ENCODE measurements around the gene RLN1. TPM values are rescaled to one million over a fixed set of nuclear protein-coding genes. Genes with fewer than 3 reads are reported as not detected.
"Not testable (repeated sequence)": the region's sequence is repeated elsewhere in the genome, so short reads cannot be mapped to it uniquely, and the experiment has no call there.

The RLN1 gene
- total and polyA plus RNA-seq, 5 donors = 0.16 to 0.32 TPM; not detected in 3

DNA sequence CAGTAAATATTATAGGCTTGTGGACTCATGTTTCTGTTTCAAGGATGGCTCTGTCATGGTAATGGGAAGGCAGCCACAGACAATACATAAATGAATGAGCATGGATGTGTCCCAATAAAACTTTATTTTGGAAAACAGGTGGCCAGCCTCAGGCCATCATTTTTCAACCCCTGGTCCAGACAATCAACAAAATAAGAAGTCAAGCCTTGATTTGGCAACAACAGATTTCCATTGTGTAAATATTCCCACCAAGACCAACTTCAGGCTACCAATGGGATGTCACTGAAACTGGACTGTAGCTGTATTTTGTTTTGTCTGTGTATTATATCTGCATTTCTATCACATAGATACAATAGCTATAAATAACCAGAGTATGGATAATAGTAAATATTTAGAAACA lies 20.7 kb upstream of the RLN1 start:
- H3K4me3 ChIP-seq (ENCODE audit: low read length) = no peak overlapping the region
- peaks cover 2% of the 10 kb centered on the region for H3K4me1 ChIP-seq (ENCODE audit: control insufficient read depth, insufficient read depth, low read length)
- H3K9me3 ChIP-seq (ENCODE audit: control insufficient read depth, low read length) = no peaks in the 10 kb centered on the region
- intact Hi-C loops (cut with DNase I) = no loop called here
- ATAC-seq (no peak), DNase-seq (no peak)
- no peak overlapping the region for H3K27ac ChIP-seq (ENCODE audit: low read length)
- H3K27me3 ChIP-seq (ENCODE audit: control insufficient read depth, insufficient read depth) = no peaks in the 10 kb centered on the region

DNA sequence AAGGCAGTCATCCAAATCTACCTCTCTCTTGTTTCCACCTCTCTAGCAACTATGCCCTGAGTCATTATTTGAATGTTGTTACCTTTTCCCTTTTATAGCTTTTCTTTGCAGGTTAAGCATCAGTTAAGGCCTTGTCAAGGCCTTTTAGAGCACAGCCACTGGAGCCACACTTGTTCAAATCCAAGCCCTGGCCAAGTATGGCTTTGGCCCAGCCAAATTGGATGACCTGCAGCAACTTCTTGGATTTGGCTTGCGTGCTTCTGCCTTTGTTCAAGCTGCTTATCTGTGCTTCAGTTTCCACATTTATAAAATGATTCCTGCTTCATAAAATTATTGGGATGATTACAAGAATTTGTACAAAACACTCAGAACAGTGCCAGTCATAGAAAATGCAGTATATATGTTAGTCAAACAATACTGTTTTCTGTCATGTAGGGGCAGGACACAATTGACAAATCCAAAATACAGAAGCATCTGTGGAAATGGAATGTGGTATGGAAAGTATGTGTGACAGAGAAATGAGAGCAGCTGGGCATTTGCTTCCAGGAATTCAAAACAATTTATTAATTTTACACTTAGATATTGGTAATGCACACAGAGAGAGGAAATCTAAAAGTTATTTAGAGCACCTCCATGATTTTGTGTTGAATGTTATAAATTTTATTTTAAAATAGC lies 17.9 kb upstream of the RLN1 start:
- WGBS = 45% methylated on average over 1 of the region's 1 CpG
- Histone ChIP-seq H3K4me1 (ENCODE audit: control insufficient read depth, insufficient read depth, low read length) (peaks cover 2% of the 10 kb centered on the region), H3K9me3 (ENCODE audit: control insufficient read depth, low read length) (no peaks in the 10 kb centered on the region), H3K4me3 (ENCODE audit: low read length) (no peak overlapping the region), H3K27ac (ENCODE audit: low read length) (no peak overlapping the region), H3K27me3 (ENCODE audit: control insufficient read depth, insufficient read depth) (no peaks in the 10 kb centered on the region)
- intact Hi-C loops (cut with DNase I) = no loop called here
- DNase-seq (peak in 1 of 3 donors; percentile 81), ATAC-seq (peak in 1 of 2 donors; percentile 83)

DNA sequence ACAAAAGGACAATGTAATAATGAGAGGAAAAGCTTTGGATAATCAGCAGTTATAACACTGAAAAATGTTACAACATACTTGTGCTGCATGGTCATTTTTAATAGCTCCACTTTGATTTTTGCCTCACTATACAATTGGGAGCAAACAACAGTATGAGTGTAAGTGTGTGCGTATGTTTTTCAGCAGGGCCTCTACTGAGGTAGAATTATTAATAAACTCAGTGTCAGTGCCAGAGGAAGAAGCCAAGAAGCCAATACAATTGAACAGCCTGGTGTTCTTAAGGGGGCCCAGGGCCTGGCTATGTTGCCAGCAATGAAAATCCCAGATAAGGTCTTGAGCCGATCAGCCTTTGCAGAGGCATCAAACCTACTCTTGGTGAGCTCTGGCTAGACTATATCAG lies 16.1 kb upstream of the RLN1 start:
- Histone ChIP-seq H3K9me3 (ENCODE audit: control insufficient read depth, low read length) (no peaks in the 10 kb centered on the region), H3K4me1 (ENCODE audit: control insufficient read depth, insufficient read depth, low read length) (peaks cover 2% of the 10 kb centered on the region), H3K27ac (ENCODE audit: low read length) (no peak overlapping the region), H3K4me3 (ENCODE audit: low read length) (no peak overlapping the region), H3K27me3 (ENCODE audit: control insufficient read depth, insufficient read depth) (no peaks in the 10 kb centered on the region)
- ATAC-seq = peak in 1 of 2 donors; percentile 24
- intact Hi-C loops (cut with DNase I) = no loop called here
- no peak for DNase-seq
- WGBS = 68% methylated on average over 2 of the region's 2 CpGs

DNA sequence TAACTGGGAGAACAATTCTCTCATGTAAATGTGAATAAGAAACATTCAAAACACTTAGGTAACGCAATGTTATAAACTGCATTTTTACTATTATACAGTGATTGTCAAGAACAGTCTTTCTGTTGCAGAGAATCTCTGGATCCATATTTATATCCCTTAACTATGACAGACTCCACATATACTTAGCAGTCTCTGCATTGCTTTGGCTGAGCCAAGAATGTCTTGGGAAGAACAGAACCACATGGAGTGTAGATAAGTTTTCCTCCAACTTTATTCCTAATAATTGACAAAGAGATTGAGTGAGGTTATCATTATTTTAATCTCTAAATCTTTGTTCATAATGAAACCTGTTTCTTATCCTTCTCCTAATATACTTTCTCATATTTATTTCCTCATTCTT lies 15.6 kb upstream of the RLN1 start:
- H3K9me3 ChIP-seq (ENCODE audit: control insufficient read depth, low read length) = peaks cover 2% of the 10 kb centered on the region
- ATAC-seq = no peak
- H3K27me3 ChIP-seq (ENCODE audit: control insufficient read depth, insufficient read depth) = no peaks in the 10 kb centered on the region
- intact Hi-C loops (cut with DNase I) = no loop called here
- peaks cover 2% of the 10 kb centered on the region for H3K4me1 ChIP-seq (ENCODE audit: control insufficient read depth, insufficient read depth, low read length)
- 100% methylated on average over 1 of the region's 1 CpG for WGBS
- no peak overlapping the region for H3K4me3 ChIP-seq (ENCODE audit: low read length)
- no peak overlapping the region for H3K27ac ChIP-seq (ENCODE audit: low read length)
- no peak for DNase-seq

DNA sequence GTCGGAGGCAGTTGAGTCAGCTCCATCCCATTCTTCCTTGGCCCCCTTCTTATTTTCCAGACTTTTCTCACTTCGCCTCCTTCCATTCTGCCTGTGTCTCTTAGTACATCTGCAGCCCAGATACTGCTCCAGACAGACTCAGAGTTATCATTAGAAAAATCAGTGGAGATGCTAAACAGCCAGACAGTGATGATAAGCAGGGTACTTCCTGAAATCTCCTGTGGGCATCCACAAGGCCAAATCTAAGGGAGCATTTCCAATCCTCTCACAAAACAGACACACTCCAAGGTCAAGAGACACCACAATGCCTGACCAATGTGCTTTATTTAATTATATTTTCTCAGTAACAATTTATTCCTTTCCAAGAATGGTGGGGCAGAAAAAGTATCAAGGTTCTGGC lies 14.5 kb upstream of the RLN1 start:
- Histone ChIP-seq H3K4me1 (ENCODE audit: control insufficient read depth, insufficient read depth, low read length) (peaks cover 2% of the 10 kb centered on the region), H3K9me3 (ENCODE audit: control insufficient read depth, low read length) (peaks cover 2% of the 10 kb centered on the region), H3K27ac (ENCODE audit: low read length) (no peak overlapping the region), H3K27me3 (ENCODE audit: control insufficient read depth, insufficient read depth) (no peaks in the 10 kb centered on the region), H3K4me3 (ENCODE audit: low read length) (no peak overlapping the region)
- 94% methylated on average over 2 of the region's 2 CpGs for WGBS
- intact Hi-C loops (cut with DNase I) = no loop called here
- no peak for DNase-seq
- ATAC-seq = no peak

DNA sequence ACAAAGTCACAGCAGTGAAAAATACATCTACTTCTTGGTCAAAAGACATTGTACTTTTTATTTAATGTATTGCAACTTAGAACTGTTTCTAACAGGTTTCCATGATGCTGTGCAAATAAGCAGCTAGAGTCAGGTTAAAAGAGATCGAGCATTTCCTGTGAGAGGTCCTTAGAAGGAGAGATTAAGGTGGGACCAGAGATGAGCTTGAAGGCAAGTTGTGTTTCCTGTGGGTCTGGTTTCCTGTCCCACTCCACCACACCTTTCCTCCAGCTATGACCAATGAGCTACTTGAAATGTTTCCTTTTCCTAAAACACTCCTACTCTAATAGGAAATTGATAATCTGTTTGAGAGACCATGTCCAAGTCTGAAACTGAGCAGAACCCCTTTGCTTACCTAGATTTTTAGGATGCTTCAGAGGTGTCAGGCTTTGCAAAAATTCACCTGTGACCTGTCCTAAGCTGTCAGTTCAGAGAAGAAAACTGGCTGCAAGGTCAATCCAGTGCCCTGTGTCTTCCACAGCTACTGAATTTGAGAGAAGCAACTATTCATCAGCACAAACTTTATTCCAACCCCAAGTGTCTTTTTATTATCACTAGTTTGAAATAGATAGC lies 13.1 kb upstream of the RLN1 start:
- Histone ChIP-seq H3K4me3 (ENCODE audit: low read length) (no peak overlapping the region), H3K27ac (ENCODE audit: low read length) (no peak overlapping the region), H3K27me3 (ENCODE audit: control insufficient read depth, insufficient read depth) (no peaks in the 10 kb centered on the region), H3K4me1 (ENCODE audit: control insufficient read depth, insufficient read depth, low read length) (peaks cover 2% of the 10 kb centered on the region), H3K9me3 (ENCODE audit: control insufficient read depth, low read length) (peaks cover 2% of the 10 kb centered on the region)
- DNase-seq = no peak
- intact Hi-C loops (cut with DNase I) = no loop called here
- WGBS = 77% methylated on average over 1 of the region's 1 CpG
- ATAC-seq = no peak

DNA sequence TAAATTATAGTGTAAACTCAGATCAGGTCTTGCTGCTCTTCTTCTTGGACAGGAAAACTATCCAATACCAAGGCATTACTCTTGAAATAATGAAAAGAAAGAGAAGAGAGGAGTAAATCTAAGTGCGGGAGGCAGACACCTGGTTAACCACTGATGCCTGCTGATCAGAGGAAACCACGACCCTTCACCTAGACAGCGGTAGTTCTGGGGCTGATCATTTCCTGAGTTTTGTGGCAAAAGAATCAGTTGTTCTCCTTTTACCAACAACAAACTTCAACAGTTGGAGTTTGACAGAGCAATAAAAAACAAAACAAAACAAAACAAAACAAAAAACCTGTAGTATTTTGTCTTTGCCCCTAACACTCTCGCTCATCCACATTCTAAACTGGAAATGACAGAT lies 3.0 kb downstream of the RLN1 start:
- H3K4me1 ChIP-seq (ENCODE audit: control insufficient read depth, insufficient read depth, low read length) = no peaks in the 10 kb centered on the region
- DNase-seq = no peak
- 65% methylated on average over 4 of the region's 4 CpGs for WGBS
- no peak for ATAC-seq
- H3K27me3 ChIP-seq (ENCODE audit: control insufficient read depth, insufficient read depth) = no peaks in the 10 kb centered on the region
- no peak overlapping the region for H3K27ac ChIP-seq (ENCODE audit: low read length)
- intact Hi-C loops (cut with DNase I) = no loop called here
- H3K4me3 ChIP-seq (ENCODE audit: low read length) = no peak overlapping the region
- H3K9me3 ChIP-seq (ENCODE audit: control insufficient read depth, low read length) = no peaks in the 10 kb centered on the region

DNA sequence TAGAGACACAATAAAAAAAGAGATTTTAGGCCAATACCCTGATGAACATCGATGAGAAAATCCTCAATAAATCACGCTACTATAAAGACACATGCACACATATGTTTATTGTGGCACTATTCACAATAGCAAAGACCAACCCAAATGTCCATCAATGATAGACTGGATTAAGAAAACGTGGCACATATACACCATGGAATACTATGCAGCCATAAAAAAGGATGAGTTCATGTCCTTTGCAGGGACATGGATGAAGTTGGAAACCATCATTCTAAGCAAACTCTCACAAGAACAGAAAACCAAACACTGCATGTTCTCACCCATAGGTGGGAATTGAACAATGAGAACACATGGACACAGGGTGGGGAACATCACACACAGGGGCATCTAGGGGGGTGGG lies 8.4 kb downstream of the RLN1 start:
- H3K27ac ChIP-seq (ENCODE audit: low read length); H3K27me3 ChIP-seq (ENCODE audit: control insufficient read depth, insufficient read depth); DNase-seq; H3K9me3 ChIP-seq (ENCODE audit: control insufficient read depth, low read length); intact Hi-C loops (cut with DNase I); H3K4me1 ChIP-seq (ENCODE audit: control insufficient read depth, insufficient read depth, low read length); H3K4me3 ChIP-seq (ENCODE audit: low read length); ATAC-seq: not testable (repeated sequence)
- WGBS = 83% methylated on average over 3 of the region's 3 CpGs

DNA sequence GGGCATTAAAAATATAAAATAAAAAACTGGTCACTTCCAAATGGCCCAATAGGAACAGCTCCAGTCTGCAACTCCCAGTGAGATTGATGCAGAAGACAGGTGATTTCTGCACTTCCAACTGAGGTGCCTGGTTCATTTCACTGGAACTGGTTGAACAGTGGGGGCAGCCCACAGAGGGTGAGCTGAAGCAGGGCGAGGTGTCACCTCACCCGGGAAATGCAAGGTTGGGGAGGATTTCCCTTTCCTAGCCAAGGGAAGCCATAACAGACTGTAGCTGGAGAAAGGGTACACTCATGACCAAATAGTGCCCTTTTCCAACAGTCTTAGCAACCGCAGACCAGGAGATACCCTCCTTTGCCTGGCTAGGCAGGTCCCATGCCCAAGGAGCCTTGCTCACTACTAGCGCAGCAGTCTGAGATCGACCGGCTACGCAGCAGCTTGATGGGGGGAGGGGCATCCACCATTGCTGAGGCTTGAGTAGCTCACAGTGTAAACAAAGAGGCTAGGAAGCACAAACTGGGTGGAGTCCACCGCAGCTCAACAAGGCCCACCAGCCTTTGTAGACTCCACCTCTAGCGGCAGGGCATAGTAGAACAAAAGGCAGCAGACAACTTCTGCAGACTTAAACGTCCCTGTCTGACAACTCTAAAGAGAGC lies 12.7 kb downstream of the RLN1 start:
- Histone ChIP-seq H3K27ac (ENCODE audit: low read length) (no peak overlapping the region), H3K27me3 (ENCODE audit: control insufficient read depth, insufficient read depth) (no peaks in the 10 kb centered on the region), H3K9me3 (ENCODE audit: control insufficient read depth, low read length) (no peaks in the 10 kb centered on the region), H3K4me3 (ENCODE audit: low read length) (no peak overlapping the region), H3K4me1 (ENCODE audit: control insufficient read depth, insufficient read depth, low read length) (no peaks in the 10 kb centered on the region)
- WGBS = 57% methylated on average over 10 of the region's 10 CpGs
- DNase-seq = peak in 1 of 3 donors; percentile 36
- intact Hi-C loops (cut with DNase I) = no loop called here
- ATAC-seq = no peak

DNA sequence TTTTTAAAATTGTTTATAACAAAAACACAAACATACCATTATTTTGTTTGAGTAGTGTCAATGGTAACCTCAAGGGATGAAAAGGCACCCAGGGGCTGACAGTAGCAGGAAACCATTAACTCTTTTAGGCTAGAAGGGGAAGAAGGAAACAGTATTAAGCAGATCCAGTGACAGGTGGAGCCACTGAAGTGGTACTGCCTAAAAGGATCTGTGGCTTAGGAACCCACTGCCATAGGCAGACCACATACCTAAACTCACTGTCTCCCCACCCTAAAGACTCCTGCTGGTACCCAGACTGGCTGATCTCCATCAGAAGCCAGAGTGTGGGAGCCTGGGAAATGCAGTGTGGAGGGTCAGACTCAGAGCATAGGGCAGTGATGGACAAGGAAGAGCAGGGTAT lies 13.5 kb downstream of the RLN1 start:
- no peaks in the 10 kb centered on the region for H3K27me3 ChIP-seq (ENCODE audit: control insufficient read depth, insufficient read depth)
- DNase-seq = no peak
- H3K4me3 ChIP-seq (ENCODE audit: low read length) = no peak overlapping the region
- ATAC-seq = no peak
- H3K27ac ChIP-seq (ENCODE audit: low read length) = no peak overlapping the region
- intact Hi-C loops (cut with DNase I) = no loop called here
- H3K9me3 ChIP-seq (ENCODE audit: control insufficient read depth, low read length) = no peaks in the 10 kb centered on the region
- no peaks in the 10 kb centered on the region for H3K4me1 ChIP-seq (ENCODE audit: control insufficient read depth, insufficient read depth, low read length)

DNA sequence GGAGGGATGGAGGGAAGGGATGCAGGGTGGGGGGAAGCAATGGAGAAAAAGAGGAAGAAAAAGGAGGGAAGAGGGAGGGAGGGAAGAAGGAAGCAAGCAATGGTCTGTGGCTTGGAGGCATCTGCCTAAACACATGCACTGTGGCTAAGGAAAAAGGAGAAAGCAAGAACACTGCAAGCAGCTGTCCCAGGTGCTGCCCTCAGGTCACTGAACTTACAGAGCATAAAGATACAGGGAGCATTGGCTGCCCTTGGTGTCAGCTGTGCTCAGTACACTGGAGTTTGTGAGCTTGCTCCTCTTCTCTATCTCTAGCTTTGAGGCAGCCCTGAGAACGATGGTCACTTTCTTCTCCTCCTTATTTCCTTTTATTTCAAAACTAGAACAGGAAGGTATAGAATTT lies 18.1 kb downstream of the RLN1 start:
- ATAC-seq; intact Hi-C loops (cut with DNase I): not testable (repeated sequence)
- 62% methylated on average over 1 of the region's 1 CpG for WGBS

More for the DNA sequence above, 18.1 kb downstream of the RLN1 start:
- H3K27ac ChIP-seq (ENCODE audit: low read length); H3K27me3 ChIP-seq (ENCODE audit: control insufficient read depth, insufficient read depth); H3K4me1 ChIP-seq (ENCODE audit: control insufficient read depth, insufficient read depth, low read length); H3K9me3 ChIP-seq (ENCODE audit: control insufficient read depth, low read length); DNase-seq; H3K4me3 ChIP-seq (ENCODE audit: low read length): not testable (repeated sequence)

All from right cardiac atrium (tissue), 5 donors.